K562 (cell line): ENCODE results near the gene MAP3K19. TPM values are rescaled to one million over a fixed set of nuclear protein-coding genes. Genes with fewer than 3 reads are reported as not detected.
A peak's percentile ranks its signal among the peaks of the same experiment; 100 is the strongest.

Experiments
- CBX3 ChIP-seq, 2 experiments: IDR thresholded peaks; 1 replicate in 1 of 2; 2 replicates in 1 of 2; pipeline ENCODE4 v1.6.1; 2012; ENCODE audit warnings: inconsistent platforms in 2 of 2, low read length in 2 of 2, borderline replicate concordance in 1 of 2, control low read depth in 1 of 2
- FIP1L1 ChIP-seq: fragments of 200-400 bp; formaldehyde crosslinking; IDR thresholded peaks from 2 replicates; pipeline ENCODE4 v1.6.1; 2018; ENCODE audit warnings: mild to moderate bottlenecking, low read depth, low read length; ENCODE audit not compliant: poor library complexity, severe bottlenecking
- FOXA1 ChIP-seq: fragments of 450-650 bp; IDR thresholded peaks from 2 replicates; pipeline ENCODE4 v1.6.1; 2016; ENCODE audit warnings: mild to moderate bottlenecking, borderline replicate concordance
- HOXB6 ChIP-seq: fragments of 250-450 bp; sonication (Bioruptor Pico); IDR thresholded peaks from 2 replicates; pipeline ENCODE4 v1.5.1; 2022; ENCODE audit warnings: mild to moderate bottlenecking, borderline replicate concordance
- LCOR ChIP-seq: sonication (generic); formaldehyde crosslinking; IDR thresholded peaks from 2 replicates; pipeline ENCODE4 v1.8.0; 2022; ENCODE audit warnings: mild to moderate bottlenecking, missing genetic modification reagents
- MGA ChIP-seq: fragments of 450-650 bp; IDR thresholded peaks from 2 replicates; pipeline ENCODE4 v1.6.1; 2016; ENCODE audit warnings: mild to moderate bottlenecking, moderate library complexity
- PTBP1 ChIP-seq: fragments of 200-400 bp; formaldehyde crosslinking; IDR thresholded peaks from 2 replicates; pipeline ENCODE4 v1.6.1; 2017; ENCODE audit warnings: low read depth, low read length
- RNF2 ChIP-seq: sonication (generic); IDR thresholded peaks from 2 replicates; pipeline ENCODE4 v1.6.1; 2016
- SIRT6 ChIP-seq: IDR thresholded peaks from one replicate; pipeline ENCODE4 v1.6.1; 2012; ENCODE audit warnings: low read depth, mild to moderate bottlenecking, control low read depth, inconsistent platforms, low read length, moderate library complexity
- SMAD1 ChIP-seq: fragments of 150-350 bp; IDR thresholded peaks from 2 replicates; pipeline ENCODE4 v1.6.1; 2014; ENCODE audit warnings: low read length, low read depth; ENCODE audit not compliant: partially characterized antibody
- ZNF384 ChIP-seq: IDR thresholded peaks from 2 replicates; pipeline ENCODE4 v1.6.1; 2012; ENCODE audit warnings: low read depth, low read length, improper control_type of control experiment
- ZNF699 ChIP-seq: fragments of 250-450 bp; sonication (Bioruptor Pico); IDR thresholded peaks from 2 replicates; pipeline ENCODE4 v1.8.0; 2021; ENCODE audit warnings: mild to moderate bottlenecking, moderate library complexity; ENCODE audit not compliant: insufficient replicate concordance
- polyA plus RNA-seq, 8 experiments: library from polyadenylated mRNA; depleted of rRNA in 4 of 8; stranded (reverse) in 5 of 8; unstranded in 3 of 8; fragments of >200 nt; fragmentation: Nextera tagmentation in 2 of 8; fragmentation: Illumina TruSeq in 1 of 8; extraction: Ambion mirVana in 2 of 8; extraction: Trizol in 1 of 8; gene quantifications; 2 replicates each; pipeline versions ENCODE4 v1.2.1 to v1.2.3, GENCODE V29; 2011 to 2014; ENCODE audit warnings: inconsistent platforms in 1 of 8, missing spikeins in 1 of 8
- total RNA-seq, 7 experiments: library from RNA; depleted of rRNA in 6 of 7; stranded (reverse); fragments of >200 nt in 6 of 7; fragmentation: Illumina TruSeq in 2 of 7; extraction: Trizol in 2 of 7; gene quantifications; 2 replicates each; pipeline versions ENCODE4 v1.2.1 to v1.2.3, GENCODE V29; 2011 to 2021; ENCODE audit warnings: low replicate concordance in 1 of 7
- TF ChIP-seq, protein P1 (sequence below): fragments of 250-450 bp; sonication (Bioruptor Pico); IDR thresholded peaks from 2 replicates; pipeline ENCODE4 v1.4.0; 2020; ENCODE audit warnings: mild to moderate bottlenecking
- TF ChIP-seq, protein P2 (sequence below): sonication (generic); formaldehyde crosslinking; IDR thresholded peaks from 2 replicates; pipeline ENCODE4 v1.8.1; 2022; ENCODE audit warnings: missing genetic modification reagents

MAP3K19 gene
- total and polyA plus RNA-seq, 9 of the 15 experiments (the other 6 are each of a cell fraction or from before 2014, with no cell fraction given): 0.29 TPM; not detected in 8

DNA sequence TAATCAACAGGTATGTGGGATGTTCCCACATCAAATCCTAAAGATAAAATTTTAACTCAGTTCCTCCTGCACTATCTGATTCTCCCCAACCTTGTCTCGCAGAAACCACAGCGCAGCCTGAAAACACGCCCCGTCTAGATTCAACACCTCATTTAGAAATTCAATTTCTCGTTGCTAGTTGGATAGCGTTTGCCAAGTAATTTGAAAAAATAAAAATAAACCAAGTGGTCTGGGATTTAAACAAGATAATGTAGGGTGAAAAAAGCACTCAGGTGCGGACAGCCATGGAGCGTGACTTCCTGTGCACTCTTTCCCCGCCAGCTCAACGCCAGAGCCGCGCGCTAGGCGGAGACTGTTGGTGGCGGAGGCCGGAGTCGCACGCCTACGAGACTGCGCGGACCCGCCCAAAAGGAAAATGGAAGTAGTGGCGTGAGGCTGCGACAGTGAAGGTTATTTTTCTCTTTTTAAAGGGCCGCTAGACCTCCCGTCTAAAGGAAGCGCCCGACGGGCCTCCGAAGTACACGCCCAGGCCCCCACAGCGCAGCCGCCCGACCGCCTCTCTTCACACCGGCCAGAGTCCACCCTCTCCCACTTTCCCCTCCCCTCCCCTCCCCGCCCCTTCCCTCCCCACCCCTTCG, 129.2 kb downstream of the MAP3K19 start (continued):
- TF ChIP-seq ZNF384 (no peak), LCOR (CRISPR knock-in tag) (0 out of 2 replicates have a peak, but pooled peaks have one; percentile 72), FIP1L1 (no peak), CBX3 (IDR thresholded peaks at IDR 0.05; ENCODE audit: borderline replicate concordance in 1 of 2, low read length in 2 of 2) (no peak), PTBP1 (no peak), SIRT6 (no peak), SMAD1 (peak; percentile 44), HOXB6 (CRISPR knock-in tag) (no peak), ZNF699 (CRISPR knock-in tag) (no peak), RNF2 (peak; percentile 59; the same call in 1 of the 2 replicates), FOXA1 (no peak), MGA (peak; percentile 49; the same call in 1 of the 2 replicates)
- TF ChIP-seq, protein P1, sequence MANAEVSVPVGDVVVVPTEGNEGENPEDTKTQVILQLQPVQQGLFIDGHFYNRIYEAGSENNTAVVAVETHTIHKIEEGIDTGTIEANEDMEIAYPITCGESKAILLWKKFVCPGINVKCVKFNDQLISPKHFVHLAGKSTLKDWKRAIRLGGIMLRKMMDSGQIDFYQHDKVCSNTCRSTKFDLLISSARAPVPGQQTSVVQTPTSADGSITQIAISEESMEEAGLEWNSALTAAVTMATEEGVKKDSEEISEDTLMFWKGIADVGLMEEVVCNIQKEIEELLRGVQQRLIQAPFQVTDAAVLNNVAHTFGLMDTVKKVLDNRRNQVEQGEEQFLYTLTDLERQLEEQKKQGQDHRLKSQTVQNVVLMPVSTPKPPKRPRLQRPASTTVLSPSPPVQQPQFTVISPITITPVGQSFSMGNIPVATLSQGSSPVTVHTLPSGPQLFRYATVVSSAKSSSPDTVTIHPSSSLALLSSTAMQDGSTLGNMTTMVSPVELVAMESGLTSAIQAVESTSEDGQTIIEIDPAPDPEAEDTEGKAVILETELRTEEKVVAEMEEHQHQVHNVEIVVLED (CRISPR knock-in tag): peak; percentile 19; the same call in 1 of the 2 replicates
- TF ChIP-seq, protein P2, sequence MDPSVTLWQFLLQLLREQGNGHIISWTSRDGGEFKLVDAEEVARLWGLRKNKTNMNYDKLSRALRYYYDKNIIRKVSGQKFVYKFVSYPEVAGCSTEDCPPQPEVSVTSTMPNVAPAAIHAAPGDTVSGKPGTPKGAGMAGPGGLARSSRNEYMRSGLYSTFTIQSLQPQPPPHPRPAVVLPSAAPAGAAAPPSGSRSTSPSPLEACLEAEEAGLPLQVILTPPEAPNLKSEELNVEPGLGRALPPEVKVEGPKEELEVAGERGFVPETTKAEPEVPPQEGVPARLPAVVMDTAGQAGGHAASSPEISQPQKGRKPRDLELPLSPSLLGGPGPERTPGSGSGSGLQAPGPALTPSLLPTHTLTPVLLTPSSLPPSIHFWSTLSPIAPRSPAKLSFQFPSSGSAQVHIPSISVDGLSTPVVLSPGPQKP: no peak
